GM10266 (cell line): ENCODE measurements around the gene NINJ2.

Source experiments
- DNase-seq: peaks from one replicate; pipeline ENCODE4 v3.0.0; 2012; ENCODE audit errors: extremely low spot score
- TF ChIP-seq, protein P1 (sequence below): IDR thresholded peaks from 2 replicates; pipeline ENCODE4 v1.5.1; 2012; ENCODE audit warnings: mild to moderate bottlenecking, low read depth; ENCODE audit not compliant: control insufficient read depth, insufficient read depth; ENCODE audit errors: missing control alignments

The NINJ2 gene

DNA sequence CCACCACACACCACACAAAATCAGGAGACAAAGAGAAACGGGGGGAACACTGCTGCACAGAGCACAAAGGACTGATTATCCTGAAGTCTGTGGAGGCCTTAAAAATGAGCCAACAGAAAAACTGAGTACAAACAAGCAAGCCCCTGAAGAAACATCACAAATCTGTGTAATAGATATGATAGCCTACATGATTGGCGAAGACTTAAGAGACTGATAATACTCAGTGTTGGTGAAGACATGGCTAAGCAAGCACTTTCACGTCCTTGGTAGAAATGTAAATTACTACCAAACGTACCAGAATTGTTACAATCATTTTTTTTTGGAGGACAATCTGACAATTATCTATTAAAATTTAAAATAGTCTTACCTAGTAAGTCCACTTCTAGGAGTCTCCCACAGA is 74.6 kb downstream of the NINJ2 start:
- DNase-seq: no peak
- TF ChIP-seq, protein P1, sequence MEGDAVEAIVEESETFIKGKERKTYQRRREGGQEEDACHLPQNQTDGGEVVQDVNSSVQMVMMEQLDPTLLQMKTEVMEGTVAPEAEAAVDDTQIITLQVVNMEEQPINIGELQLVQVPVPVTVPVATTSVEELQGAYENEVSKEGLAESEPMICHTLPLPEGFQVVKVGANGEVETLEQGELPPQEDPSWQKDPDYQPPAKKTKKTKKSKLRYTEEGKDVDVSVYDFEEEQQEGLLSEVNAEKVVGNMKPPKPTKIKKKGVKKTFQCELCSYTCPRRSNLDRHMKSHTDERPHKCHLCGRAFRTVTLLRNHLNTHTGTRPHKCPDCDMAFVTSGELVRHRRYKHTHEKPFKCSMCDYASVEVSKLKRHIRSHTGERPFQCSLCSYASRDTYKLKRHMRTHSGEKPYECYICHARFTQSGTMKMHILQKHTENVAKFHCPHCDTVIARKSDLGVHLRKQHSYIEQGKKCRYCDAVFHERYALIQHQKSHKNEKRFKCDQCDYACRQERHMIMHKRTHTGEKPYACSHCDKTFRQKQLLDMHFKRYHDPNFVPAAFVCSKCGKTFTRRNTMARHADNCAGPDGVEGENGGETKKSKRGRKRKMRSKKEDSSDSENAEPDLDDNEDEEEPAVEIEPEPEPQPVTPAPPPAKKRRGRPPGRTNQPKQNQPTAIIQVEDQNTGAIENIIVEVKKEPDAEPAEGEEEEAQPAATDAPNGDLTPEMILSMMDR: no peak

DNA sequence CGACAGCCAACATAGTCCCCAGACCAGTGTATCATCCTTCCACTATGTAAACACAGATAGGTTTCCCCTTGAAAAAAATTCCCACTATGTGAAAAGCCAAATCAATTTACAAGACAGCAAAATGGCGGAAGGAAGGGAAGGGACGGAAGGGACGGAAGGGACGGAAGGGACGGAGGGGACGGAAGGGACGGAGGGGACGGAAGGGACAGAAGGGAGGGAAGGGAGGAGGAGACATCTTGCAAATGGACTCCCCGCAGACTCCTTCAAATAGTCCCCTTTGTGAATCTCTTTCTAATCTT is 75.3 kb downstream of the NINJ2 start:
- no peak for DNase-seq
- TF ChIP-seq, protein P1: no peak

DNA sequence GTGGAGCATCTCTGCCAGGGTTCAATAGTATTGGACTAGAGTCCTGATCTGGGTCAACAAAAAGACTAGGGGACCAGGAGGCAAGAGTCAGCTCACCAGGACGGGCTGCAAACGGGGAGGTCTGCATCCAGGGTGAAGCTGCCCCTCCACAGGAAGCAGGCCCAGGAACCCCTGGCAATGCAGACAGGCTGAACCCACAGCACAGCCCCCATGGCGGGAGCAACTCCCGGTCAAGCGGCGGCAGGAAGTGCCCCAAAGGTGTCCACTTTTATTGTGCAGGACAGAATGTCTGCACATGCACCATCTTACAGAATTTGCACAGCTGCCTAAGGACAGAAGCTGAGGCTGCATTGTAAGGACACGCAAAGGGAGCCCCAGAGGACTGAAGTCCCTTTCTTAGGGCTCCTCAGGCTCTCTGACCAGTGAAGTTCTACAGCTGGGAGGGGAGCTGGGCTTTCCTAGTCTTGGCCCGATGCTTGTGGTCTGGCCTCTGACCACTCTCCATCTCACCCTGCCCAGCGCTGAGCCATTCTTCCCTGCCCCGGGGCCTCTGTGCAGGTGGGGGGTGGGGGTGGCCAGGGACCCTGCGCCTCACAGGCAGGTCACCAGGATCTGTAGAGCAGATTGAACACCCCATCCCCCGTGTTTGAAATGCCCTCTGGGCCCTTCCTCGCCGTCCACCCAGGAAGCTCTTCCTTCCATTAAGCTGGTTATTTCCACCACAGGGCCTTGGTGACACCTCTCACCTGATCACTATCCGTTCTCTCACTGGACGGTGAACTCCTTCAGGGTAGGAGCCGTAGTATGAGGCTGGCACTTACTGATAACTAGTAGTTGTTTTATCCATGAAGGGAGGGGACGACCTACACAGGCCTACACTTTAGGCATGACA is 75.9 kb downstream of the NINJ2 start:
- TF ChIP-seq, protein P1: no peak
- DNase-seq: no peak

DNA sequence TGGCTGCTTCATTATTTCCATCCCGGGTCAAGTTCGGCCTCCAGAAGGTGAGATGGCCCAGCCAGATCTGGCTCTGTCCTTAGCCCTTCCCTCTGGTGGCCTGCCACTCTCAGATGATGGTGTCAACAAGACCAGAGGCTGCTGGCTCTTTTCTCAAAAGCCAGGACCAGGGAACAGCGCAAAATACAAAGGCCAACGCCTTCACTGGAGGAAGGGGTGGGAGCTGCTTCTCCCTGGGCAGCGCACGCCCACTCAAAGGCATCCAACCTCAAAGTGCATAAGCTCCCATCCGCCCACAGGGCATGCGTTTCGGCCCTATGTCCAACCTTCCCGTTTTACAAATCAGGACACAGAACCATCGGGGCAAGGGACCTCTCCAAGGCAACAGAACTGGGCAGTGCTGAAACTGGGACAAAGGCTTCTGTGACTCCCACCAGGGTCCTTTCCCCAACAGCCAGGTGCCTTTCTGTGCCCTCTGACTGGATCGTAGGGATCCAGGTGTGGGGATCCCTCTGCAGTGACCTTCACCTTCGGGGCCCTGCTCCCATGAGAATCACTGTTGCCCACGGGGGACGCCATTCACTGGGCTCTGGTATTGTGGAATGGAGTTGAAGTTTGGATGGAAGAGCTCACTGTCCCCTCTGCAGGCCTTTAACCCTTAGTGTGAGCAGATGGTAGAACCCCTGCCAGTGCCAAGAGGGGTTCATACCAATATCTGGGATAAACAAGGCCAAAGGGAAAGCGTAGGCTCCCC is 76.8 kb downstream of the NINJ2 start:
- DNase-seq: no peak
- TF ChIP-seq, protein P1: no peak

DNA sequence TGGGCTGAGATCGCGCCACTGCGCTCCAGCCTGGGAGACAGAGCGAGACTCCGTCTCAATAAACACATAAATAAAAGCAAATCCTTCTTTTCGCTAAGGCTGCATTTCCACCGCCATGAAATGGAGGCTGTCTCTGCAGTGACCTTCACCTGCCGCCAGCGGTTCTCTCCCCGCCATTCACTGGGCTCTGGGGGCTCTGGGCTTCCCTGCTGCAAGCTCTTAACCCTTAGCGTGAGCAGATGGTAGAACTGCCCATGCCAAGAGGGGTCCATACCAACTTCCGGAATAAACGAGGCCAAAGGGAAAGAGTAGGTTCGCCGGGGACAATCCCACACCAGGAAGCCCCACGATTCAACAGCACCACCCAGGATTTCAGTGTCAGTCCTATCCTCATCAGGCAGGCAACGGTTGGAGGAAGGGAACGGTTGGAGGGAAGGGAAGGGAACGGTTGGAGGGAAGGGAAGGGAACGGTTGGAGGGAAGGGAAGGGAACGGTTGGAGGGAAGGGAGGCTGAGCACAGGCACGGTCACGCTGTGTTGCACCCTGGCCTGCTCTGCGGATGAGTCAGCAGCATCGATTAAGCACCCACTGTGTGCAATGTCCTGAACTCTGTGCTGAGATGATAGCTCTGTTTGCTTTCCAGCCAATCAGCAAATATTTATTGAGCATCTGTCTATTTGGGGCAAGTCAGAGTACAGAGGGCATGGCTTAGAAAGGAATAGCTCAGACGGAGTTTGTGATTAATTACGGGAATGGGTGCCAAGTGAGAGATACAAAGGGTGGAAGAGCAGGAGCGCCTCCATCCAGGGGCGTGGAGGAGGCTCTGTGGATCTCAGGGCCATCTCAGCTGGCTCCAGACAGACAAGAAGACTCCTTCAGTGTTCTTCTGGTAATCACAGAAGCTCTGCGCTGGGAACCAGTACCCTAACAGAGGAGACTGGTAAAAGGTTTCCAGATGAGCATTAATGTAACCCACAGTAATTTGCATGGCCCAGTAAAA is 77.9 kb downstream of the NINJ2 start:
- TF ChIP-seq, protein P1: no peak
- no peak for DNase-seq

DNA sequence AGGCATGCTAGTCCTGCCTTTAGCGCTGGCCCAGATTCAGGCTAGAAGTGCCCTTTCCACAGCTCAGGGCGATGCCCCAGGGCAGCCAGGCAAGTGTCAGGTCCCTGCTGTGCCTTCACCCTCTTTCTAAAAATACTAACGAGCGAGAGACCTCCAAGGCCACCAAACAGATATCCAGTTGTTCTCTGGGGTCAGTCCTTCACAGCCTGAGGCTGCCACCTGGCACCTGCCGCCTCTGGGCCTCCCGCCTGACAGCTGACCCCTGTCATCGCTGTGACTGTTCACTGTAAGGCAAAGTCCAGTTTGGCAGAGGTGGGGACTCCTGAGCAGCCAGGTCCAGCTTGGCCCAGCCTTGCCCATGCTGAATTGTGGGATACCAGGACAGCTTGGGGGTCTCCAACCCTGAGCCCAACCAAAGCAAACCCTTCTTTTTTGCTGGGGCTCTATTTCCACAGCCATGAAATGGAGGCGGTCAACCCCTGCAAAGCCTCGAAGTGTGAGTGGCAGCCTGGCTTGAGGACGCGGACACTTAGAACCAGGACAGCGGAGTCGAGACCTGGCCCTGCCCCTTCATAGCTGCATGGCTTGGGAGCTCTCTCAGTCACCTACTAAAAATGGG is 79.9 kb downstream of the NINJ2 start:
- TF ChIP-seq, protein P1: no peak
- no peak for DNase-seq
